ENCODE results near the gene CXCL3.

CXCL3 gene

GRCh38 chr4:74056114-74056857 is 17.8 kb upstream of the CXCL3 start:
- no peak overlapping the region for H3K4me3 ChIP-seq (replicated peaks; ENCODE audit: low read depth, low read length)
- DNase-seq (ENCODE audit: extremely low read depth, low read depth): no peak
- TF ChIP-seq, protein P1, sequence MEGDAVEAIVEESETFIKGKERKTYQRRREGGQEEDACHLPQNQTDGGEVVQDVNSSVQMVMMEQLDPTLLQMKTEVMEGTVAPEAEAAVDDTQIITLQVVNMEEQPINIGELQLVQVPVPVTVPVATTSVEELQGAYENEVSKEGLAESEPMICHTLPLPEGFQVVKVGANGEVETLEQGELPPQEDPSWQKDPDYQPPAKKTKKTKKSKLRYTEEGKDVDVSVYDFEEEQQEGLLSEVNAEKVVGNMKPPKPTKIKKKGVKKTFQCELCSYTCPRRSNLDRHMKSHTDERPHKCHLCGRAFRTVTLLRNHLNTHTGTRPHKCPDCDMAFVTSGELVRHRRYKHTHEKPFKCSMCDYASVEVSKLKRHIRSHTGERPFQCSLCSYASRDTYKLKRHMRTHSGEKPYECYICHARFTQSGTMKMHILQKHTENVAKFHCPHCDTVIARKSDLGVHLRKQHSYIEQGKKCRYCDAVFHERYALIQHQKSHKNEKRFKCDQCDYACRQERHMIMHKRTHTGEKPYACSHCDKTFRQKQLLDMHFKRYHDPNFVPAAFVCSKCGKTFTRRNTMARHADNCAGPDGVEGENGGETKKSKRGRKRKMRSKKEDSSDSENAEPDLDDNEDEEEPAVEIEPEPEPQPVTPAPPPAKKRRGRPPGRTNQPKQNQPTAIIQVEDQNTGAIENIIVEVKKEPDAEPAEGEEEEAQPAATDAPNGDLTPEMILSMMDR (IDR thresholded peaks at IDR 0.05; ENCODE audit: low read depth, low read length, missing control alignments): no peak

DNA sequence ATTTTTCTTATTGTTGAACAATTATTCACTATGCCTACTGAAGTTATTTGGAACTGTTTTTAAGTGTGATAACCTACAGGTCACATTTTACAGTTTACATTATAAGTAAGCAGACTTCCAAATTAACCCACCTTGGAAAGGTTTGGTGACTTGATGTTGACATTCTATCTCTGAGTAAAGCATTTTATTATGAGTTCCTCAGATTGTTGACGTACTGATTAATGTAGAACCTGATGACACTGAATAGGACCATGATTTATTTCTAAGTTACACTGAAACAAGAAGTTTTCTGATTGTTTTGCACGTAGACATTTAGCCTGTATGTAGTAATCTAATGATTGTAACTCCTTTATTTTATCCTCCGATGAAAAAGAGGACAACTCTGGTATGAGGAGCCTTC is 17.0 kb upstream of the CXCL3 start:
- no peak overlapping the region for H3K4me3 ChIP-seq (replicated peaks; ENCODE audit: low read depth, low read length)
- TF ChIP-seq, protein P1 (IDR thresholded peaks at IDR 0.05; ENCODE audit: low read depth, low read length, missing control alignments): no peak
- DNase-seq (ENCODE audit: extremely low read depth, low read depth): no peak

DNA sequence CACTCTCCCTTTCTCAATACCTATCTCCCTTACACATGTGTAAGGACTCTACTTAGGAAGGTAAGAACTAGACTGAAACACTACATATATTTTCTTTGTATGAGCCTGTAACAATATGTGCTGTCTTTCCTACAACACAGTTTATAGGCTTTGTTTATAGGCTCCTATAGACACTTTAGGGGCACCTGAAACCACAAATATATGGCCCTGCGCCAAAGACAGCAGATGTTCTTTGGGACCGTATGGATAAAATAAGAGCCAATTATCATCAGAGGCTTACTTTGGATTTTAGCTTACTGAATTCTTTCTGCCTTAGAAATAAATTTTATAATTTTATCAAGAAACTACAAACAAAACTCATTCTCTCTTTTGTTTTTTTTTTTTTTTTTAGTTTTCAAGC is 16.6 kb upstream of the CXCL3 start:
- no peak overlapping the region for H3K4me3 ChIP-seq (replicated peaks; ENCODE audit: low read depth, low read length)
- TF ChIP-seq, protein P1 (IDR thresholded peaks at IDR 0.05; ENCODE audit: low read depth, low read length, missing control alignments): no peak
- no peak for DNase-seq (ENCODE audit: extremely low read depth, low read depth)

- TF ChIP-seq, protein P1 (IDR thresholded peaks at IDR 0.05; ENCODE audit: low read depth, low read length, missing control alignments): no peak
- no peak overlapping the region for H3K4me3 ChIP-seq (replicated peaks; ENCODE audit: low read depth, low read length)
- no peak for DNase-seq (ENCODE audit: extremely low read depth, low read depth)
These were observed 16.1 kb upstream of the CXCL3 start for GRCh38 chr4:74054483-74055047.

DNA sequence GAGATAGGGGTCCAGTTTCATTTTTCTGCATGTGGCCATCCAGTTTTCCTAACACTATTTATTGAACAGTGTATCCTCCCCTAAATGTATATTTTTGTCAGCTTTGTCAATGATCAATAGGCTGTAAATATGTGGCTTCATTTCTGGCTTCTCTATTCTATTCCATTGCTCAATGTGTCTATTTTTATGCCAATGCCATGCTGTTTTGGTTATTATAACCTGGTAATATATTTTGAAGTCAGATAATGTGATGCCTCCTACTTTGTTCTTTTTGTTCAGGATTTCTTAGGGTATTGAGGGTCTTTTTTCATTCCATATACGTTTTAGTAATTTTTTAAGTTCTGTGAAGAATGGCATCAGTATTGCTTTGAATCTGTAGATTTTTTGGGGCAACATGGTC is 8.7 kb upstream of the CXCL3 start:
- no peak overlapping the region for H3K4me3 ChIP-seq (replicated peaks; ENCODE audit: low read depth, low read length)
- DNase-seq (ENCODE audit: extremely low read depth, low read depth): no peak
- TF ChIP-seq, protein P1 (IDR thresholded peaks at IDR 0.05; ENCODE audit: low read depth, low read length, missing control alignments): no peak

DNA sequence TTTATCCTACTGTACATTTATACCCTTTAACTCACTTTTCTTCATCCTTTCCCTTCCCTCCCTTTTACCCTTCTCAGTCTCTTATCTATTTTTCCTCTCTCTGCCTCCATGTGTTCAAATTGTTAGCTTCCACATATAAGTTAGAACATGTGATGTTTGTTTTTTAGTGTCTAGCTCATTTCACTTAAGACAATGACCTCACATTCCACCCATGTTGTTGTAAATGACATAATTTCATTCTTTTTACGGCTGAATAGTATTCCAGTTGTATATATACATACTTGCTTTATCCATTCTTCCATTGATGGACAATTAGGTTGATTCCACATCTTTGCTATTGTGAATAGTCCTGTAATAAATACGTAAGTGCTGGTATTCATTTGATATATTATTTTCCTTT is 7.3 kb upstream of the CXCL3 start:
- H3K4me3 ChIP-seq (replicated peaks; ENCODE audit: low read depth, low read length): no peak overlapping the region
- no peak for DNase-seq (ENCODE audit: extremely low read depth, low read depth)
- TF ChIP-seq, protein P1 (IDR thresholded peaks at IDR 0.05; ENCODE audit: low read depth, low read length, missing control alignments): no peak

Measured in HFF-Myc (cell line).